Upper lobe of left lung (tissue), 6 donors: ENCODE results near the gene MOB3B. TPM values are rescaled to one million over a fixed set of nuclear protein-coding genes. Genes with fewer than 3 reads are reported as not detected.

ENCODE experiments used
- ATAC-seq, 2 donors: fragments of 200-7000 bp; cut with Tn5 transposase; one replicate each; pipeline ENCODE4 v1.9.1; 2022; ENCODE audit warnings: mild to moderate bottlenecking in 2 of 2, moderate library complexity in 2 of 2; ENCODE audit not compliant: low FRiP score in 2 of 2
- DNase-seq, 2 donors: peaks; one replicate each; pipeline ENCODE4 v3.0.0-alpha.2; 2019 to 2020
- H3K27ac ChIP-seq, 4 donors: fragments of 200-600 bp; sonication (generic); one replicate each; pipeline ENCODE4 v1.5.1; 2016 to 2019
- H3K27me3 ChIP-seq, 4 donors: fragments of 200-600 bp; sonication (generic); one replicate each; pipeline ENCODE4 v1.5.1; 2017 to 2019
- H3K36me3 ChIP-seq, 4 donors: fragments of 200-600 bp; sonication (generic); one replicate each; pipeline ENCODE4 v1.5.1; 2016 to 2019
- H3K4me1 ChIP-seq, 4 donors: fragments of 200-600 bp; sonication (generic); one replicate each; pipeline ENCODE4 v1.5.1; 2018 to 2019
- H3K4me3 ChIP-seq, 4 donors: fragments of 200-600 bp; sonication (generic); one replicate each; pipeline ENCODE4 v1.5.1; 2017 to 2019; ENCODE audit warnings: mild to moderate bottlenecking in 2 of 4, moderate library complexity in 1 of 4
- H3K9me3 ChIP-seq, 4 donors: fragments of 200-600 bp; sonication (generic); one replicate each; pipeline ENCODE4 v1.5.1; 2018 to 2019
- CTCF ChIP-seq, 6 experiments: fragments of 450-650 bp in 4 of 6; fragments of 200-600 bp in 2 of 6; sonication (generic) in 2 of 6; IDR thresholded peaks; one replicate each; pipeline ENCODE4 v1.5.1; 2016 to 2019; ENCODE audit warnings: antibody characterized with exemption in 6 of 6
- EP300 ChIP-seq, 4 donors: sonication (generic); formaldehyde crosslinking; IDR thresholded peaks; one replicate each; pipeline ENCODE4 v1.5.1; 2017; ENCODE audit warnings: antibody characterized with exemption in 4 of 4, control low read depth in 2 of 4
- POLR2A ChIP-seq, 4 donors: fragments of 450-650 bp; IDR thresholded peaks; one replicate each; pipeline ENCODE4 v1.5.1; 2016 to 2017; ENCODE audit warnings: antibody characterized with exemption in 4 of 4, mild to moderate bottlenecking in 2 of 4
- POLR2AphosphoS5 ChIP-seq, 2 donors: sonication (generic); formaldehyde crosslinking; IDR thresholded peaks; one replicate each; pipeline ENCODE4 v1.5.1; 2017; ENCODE audit warnings: antibody characterized with exemption in 2 of 2
- WGBS, 2 donors: methylation state at CpG; one replicate each; pipeline ENCODE4 v1.1.5; 2017 to 2018; 5-methylcytosine and 5-hydroxymethylcytosine counted together
- total RNA-seq, 6 donors: library from RNA; depleted of rRNA in 4 of 6; stranded (reverse); fragments of >200 nt in 4 of 6; gene quantifications; one replicate each; pipeline versions ENCODE4 v1.1.0 to v1.2.1, GENCODE V29; 2016 to 2021
- donor health status: DM: no; HTN: no; CAD: no; lungs with moderate emphysema.
- donor health status: DM: no; HTN: yes; CAD: no; lungs with severe emphysema.

The MOB3B gene
- total RNA-seq, 6 donors from 2014 or later = 4.2 to 20.7 (median 8.3) TPM

DNA sequence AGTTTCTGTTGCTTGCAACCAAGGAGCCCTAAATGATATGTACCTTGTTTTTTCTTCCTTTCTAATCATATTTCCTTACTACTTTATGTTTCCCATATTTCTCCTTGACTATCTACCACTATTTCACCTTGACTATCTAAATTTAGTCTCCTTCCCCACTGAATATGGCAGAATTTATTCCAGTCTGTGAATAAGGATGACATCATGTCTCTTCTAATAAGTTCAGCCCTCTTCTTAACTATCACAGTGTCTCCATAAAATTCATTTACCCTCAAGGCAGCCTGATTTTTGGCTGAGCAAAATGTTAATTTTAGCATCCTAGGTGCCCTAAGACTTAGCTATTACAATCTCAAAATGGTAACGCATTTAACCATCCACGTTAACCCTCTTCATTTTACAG is 133.1 kb downstream of the MOB3B start:
- Histone ChIP-seq H3K27ac (no peak overlapping the region), H3K4me1 (peaks cover 5 to 21% (median 10%) of the 10 kb centered on the region in 4 donors), H3K4me3 (no peak overlapping the region), H3K36me3 (no peaks in the 10 kb centered on the region), H3K9me3 (no peaks in the 10 kb centered on the region), H3K27me3 (no peaks in the 10 kb centered on the region)
- DNase-seq (no peak), ATAC-seq (no peak)
- no peak for TF ChIP-seq POLR2A (IDR thresholded peaks at IDR 0.05)
- no peak for TF ChIP-seq EP300 (IDR thresholded peaks at IDR 0.05)
- no peak for TF ChIP-seq CTCF (IDR thresholded peaks at IDR 0.05)
- no peak for TF ChIP-seq POLR2AphosphoS5 (IDR thresholded peaks at IDR 0.05)
- 89 to 93% methylated on average over 2 of the region's 2 CpGs for WGBS, 2 donors

DNA sequence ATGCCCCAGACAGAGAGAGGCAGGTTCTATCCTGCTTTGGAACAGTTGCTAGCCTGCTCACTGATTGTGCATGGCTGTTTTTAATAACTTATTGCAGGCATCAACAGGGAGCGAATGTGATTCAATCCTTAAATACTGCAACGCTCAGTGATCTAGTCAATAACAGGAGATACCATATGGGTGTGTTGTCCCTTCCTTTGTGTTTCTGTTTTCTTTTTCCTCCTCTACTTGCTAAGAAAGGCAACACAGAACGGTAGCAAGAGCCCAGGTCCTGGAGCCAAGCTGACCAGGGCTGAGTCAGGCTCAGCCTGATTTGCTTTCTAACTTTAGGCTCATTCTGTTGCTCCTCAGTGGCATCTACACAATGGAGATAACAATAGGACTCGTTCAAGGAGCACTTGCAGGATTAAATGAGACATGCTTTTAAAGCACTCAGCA is 134.1 kb downstream of the MOB3B start:
- H3K27me3 ChIP-seq = no peaks in the 10 kb centered on the region
- DNase-seq (no peak), ATAC-seq (no peak)
- peaks cover 5 to 21% (median 10%) of the 10 kb centered on the region in 4 donors for H3K4me1 ChIP-seq
- H3K9me3 ChIP-seq = no peaks in the 10 kb centered on the region
- no peaks in the 10 kb centered on the region for H3K36me3 ChIP-seq
- no peak for TF ChIP-seq POLR2AphosphoS5 (IDR thresholded peaks at IDR 0.05)
- no peak for TF ChIP-seq EP300 (IDR thresholded peaks at IDR 0.05)
- TF ChIP-seq POLR2A (IDR thresholded peaks at IDR 0.05) = no peak
- no peak for TF ChIP-seq CTCF (IDR thresholded peaks at IDR 0.05)
- 65 to 76% methylated on average over 4 of the region's 4 CpGs for WGBS, 2 donors
- H3K27ac ChIP-seq = no peak overlapping the region
- no peak overlapping the region for H3K4me3 ChIP-seq

DNA sequence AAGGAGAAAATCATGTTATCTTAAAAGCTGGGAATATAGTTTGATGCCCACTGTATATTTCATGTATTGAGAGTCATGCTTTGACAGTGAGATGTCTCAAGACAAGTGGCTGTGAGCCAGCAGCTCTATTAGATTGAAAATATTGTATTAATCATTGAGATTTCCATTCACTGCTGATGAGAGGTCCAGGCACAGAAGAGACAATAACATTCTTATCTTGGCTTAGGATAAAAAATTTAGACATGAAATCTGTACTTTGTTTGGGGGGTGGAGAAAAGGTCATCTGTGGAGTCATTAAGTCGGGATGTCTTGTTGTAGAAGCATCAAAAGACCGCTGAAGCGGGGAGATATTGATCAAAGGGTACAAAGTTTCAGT is 134.8 kb downstream of the MOB3B start:
- no peak for TF ChIP-seq POLR2AphosphoS5 (IDR thresholded peaks at IDR 0.05)
- TF ChIP-seq EP300 (IDR thresholded peaks at IDR 0.05) = no peak
- no peak for TF ChIP-seq CTCF (IDR thresholded peaks at IDR 0.05)
- TF ChIP-seq POLR2A (IDR thresholded peaks at IDR 0.05) = no peak
- H3K27ac ChIP-seq = no peak overlapping the region
- H3K27me3 ChIP-seq = no peaks in the 10 kb centered on the region
- no peaks in the 10 kb centered on the region for H3K9me3 ChIP-seq
- peaks cover 5 to 21% (median 10%) of the 10 kb centered on the region in 4 donors for H3K4me1 ChIP-seq
- 85 to 86% methylated on average over 3 of the region's 3 CpGs for WGBS, 2 donors
- H3K4me3 ChIP-seq = no peak overlapping the region
- ATAC-seq (no peak), DNase-seq (no peak)
- no peaks in the 10 kb centered on the region for H3K36me3 ChIP-seq

DNA sequence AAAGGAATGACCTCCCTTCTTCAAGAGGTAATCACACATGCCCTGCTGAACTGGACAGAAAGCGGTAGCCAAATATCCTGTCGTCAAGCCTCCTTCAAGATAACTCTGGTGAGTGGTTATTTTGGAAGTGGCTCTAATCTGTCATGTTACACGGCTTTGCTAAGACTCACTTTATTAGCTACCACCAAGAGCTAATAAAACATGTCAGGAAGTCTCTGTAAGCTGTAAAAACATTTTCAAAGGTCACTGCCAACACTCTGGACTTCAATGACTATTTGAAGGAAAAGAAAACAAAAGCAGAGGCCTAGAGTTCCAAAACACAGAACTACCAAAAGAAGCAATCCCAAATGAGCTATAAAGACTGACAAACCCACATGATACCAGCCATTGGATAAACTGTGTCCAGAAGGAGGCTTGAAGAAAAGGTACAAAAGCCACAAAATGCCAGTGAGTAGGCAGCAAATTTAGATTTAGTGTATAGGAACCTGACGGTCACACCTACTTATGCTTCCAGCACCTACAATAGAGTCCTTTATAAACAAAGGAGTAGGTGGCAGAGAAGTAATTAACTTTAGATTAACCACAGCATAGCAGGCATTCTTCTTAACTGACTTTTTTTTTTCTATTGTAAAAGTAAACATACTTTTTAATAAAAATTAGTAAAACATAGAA is 135.3 kb downstream of the MOB3B start:
- H3K27me3 ChIP-seq = no peaks in the 10 kb centered on the region
- 45 to 50% methylated on average over 4 of the region's 4 CpGs for WGBS, 2 donors
- H3K27ac ChIP-seq = no peak overlapping the region
- DNase-seq (no peak), ATAC-seq (peak in 1 of 2 donors; percentile 80)
- TF ChIP-seq CTCF (IDR thresholded peaks at IDR 0.05) (no peak), POLR2A (IDR thresholded peaks at IDR 0.05) (no peak), POLR2AphosphoS5 (IDR thresholded peaks at IDR 0.05) (no peak), EP300 (IDR thresholded peaks at IDR 0.05) (no peak)
- no peak overlapping the region for H3K4me3 ChIP-seq
- peaks cover 5 to 21% (median 10%) of the 10 kb centered on the region in 4 donors for H3K4me1 ChIP-seq
- no peaks in the 10 kb centered on the region for H3K36me3 ChIP-seq
- no peaks in the 10 kb centered on the region for H3K9me3 ChIP-seq
